Mammary epithelial cell (primary cell): ENCODE data around the gene TALDO1.

Experiments
- CTCF ChIP-seq, 2 donors: IDR thresholded peaks in 1 of 2; conservative IDR thresholded peaks in 1 of 2; 2 replicates each; pipeline ENCODE4 v1.5.1; 2011 to 2012; ENCODE audit warnings: inconsistent platforms in 2 of 2, low read length in 2 of 2, mild to moderate bottlenecking in 2 of 2, control low read depth in 1 of 2, low read depth in 1 of 2; ENCODE audit not compliant: insufficient read depth in 1 of 2; ENCODE audit errors: extremely low read depth in 1 of 2
- EZH2 ChIP-seq: IDR thresholded peaks from 2 replicates; pipeline ENCODE4 v1.6.1; 2012; ENCODE audit warnings: low read length, inconsistent platforms, borderline replicate concordance

GRCh38 chr11:790721-791564 is 43.7 kb downstream of the TALDO1 start:
- TF ChIP-seq CTCF (conservative IDR thresholded peaks at IDR 0.05 in 1 of 2, IDR thresholded peaks at IDR 0.05 in 1 of 2; ENCODE audit: extremely low read depth in 1 of 2, insufficient read depth in 1 of 2, low read depth in 1 of 2, low read length in 2 of 2), result no peak
- no peak for TF ChIP-seq EZH2
